ENCODE results near the gene NOL12.

NOL12 gene

DNA sequence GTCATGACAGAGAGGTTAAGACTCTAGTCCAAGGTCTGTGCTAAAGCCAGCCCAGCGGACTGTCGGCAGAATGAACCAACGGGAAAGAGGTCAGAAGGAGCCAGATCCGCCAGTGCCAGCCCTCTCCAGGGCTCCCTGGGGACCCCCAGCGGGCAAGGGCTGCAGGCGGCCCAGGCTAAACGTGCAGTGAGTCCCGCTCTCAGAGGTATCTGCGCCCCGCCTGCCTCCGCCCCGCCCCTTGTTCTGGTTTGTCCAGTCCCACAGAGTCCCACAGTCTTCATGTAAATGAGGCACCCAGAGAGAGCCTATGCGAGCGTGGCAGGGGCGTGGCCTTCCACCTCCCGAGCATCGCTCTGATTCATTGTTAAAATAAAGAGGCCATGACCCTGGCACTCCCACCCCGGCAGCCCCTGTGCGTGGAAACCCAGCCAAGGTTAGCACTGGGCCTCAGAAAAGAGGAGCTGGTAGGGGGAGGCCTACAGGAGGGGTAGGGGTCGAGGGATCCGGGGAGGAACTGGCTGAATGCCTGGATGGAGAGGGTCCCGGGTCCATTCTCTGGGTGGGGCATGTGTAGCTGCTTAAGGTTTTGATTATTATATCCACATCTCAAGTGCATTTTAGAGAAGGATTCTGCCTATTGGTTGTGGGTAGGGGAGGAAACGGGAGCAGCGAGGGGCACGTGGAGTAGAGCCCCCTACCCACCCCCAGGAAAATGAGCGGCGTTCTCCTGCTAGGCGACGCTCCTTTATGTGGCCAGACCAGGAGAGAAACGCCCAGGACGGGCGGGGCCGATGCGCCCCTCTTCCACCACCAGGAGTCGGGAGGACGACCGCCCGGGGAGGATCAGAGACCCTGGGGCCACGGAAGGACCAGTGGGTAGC lies 10.8 kb downstream of the NOL12 start, which contains the start of gene TRIOBP:
Gene TRIOBP (plus strand): TSS at position 392 of the 881 bp plus-strand sequence. CDS start 4,318 bp downstream, outside the sequence.
- TF ChIP-seq, protein P1, sequence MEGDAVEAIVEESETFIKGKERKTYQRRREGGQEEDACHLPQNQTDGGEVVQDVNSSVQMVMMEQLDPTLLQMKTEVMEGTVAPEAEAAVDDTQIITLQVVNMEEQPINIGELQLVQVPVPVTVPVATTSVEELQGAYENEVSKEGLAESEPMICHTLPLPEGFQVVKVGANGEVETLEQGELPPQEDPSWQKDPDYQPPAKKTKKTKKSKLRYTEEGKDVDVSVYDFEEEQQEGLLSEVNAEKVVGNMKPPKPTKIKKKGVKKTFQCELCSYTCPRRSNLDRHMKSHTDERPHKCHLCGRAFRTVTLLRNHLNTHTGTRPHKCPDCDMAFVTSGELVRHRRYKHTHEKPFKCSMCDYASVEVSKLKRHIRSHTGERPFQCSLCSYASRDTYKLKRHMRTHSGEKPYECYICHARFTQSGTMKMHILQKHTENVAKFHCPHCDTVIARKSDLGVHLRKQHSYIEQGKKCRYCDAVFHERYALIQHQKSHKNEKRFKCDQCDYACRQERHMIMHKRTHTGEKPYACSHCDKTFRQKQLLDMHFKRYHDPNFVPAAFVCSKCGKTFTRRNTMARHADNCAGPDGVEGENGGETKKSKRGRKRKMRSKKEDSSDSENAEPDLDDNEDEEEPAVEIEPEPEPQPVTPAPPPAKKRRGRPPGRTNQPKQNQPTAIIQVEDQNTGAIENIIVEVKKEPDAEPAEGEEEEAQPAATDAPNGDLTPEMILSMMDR (IDR thresholded peaks at IDR 0.05; ENCODE audit: low read length) = peak; percentile 43
- no peak for TF ChIP-seq EZH2phosphoT487 (IDR thresholded peaks at IDR 0.05; ENCODE audit: low read length)
- Histone ChIP-seq H3F3A (ENCODE audit: insufficient read depth, low read length) (0 out of 2 replicates have a peak, but pooled peaks cover 6% of the 10 kb centered on the region), H3K9me3 (replicated peaks; ENCODE audit: insufficient read depth, low read length) (no peaks in the 10 kb centered on the region), H3K4me3 (ENCODE audit: low read length) (peak within 1 kb of the TSS; percentile 9; the same call in 1 of the 2 replicates), H3K9me2 (replicated peaks; ENCODE audit: insufficient read depth, low read length) (no peaks in the 10 kb centered on the region), H3K27me3 (replicated peaks; ENCODE audit: insufficient read depth, low read length) (no peaks in the 10 kb centered on the region), H3K36me3 (replicated peaks; ENCODE audit: insufficient read depth, low read length) (no peaks in the 10 kb centered on the region), H3K79me2 (ENCODE audit: low read length) (no peaks in the 10 kb centered on the region), H2AFZ (ENCODE audit: low read length) (no peak within 1 kb of the TSS), H3K27ac (ENCODE audit: low read length) (no peak within 1 kb of the TSS), H3K4me2 (ENCODE audit: low read depth, low read length) (peak within 1 kb of the TSS; percentile 73), H4K20me1 (ENCODE audit: insufficient read depth, low read length) (no peaks in the 10 kb centered on the region), H3K4me1 (ENCODE audit: low read length) (no peaks in the 10 kb centered on the region), H3K9ac (ENCODE audit: low read length) (no peak within 1 kb of the TSS)
- peak; percentile 95 for DNase-seq

DNA sequence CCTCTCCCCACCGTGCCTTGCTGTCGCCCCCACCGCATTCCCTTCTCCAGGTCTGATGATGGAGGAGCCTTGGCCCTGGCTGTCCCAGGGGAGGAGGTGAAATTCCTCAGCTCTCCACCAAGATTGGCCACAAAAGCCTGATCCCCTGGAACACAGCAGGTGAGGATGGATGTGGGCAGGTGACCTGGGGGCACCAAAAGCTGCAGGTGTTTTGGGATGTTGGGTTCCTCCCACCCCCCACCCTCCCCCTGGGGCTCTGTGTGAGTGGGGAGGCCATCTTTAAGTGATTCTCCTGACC lies 11.3 kb downstream of the NOL12 start:
- no peaks in the 10 kb centered on the region for H3K36me3 ChIP-seq (replicated peaks; ENCODE audit: insufficient read depth, low read length)
- H3K4me2 ChIP-seq (ENCODE audit: low read depth, low read length) = 0 out of 2 replicates have a peak overlapping the region, but pooled peaks have one; percentile 70
- H3K4me1 ChIP-seq (ENCODE audit: low read length) = no peaks in the 10 kb centered on the region
- no peak overlapping the region for H2AFZ ChIP-seq (ENCODE audit: low read length)
- H3K27ac ChIP-seq (ENCODE audit: low read length) = no peak overlapping the region
- H3K9me2 ChIP-seq (replicated peaks; ENCODE audit: insufficient read depth, low read length) = no peaks in the 10 kb centered on the region
- no peak overlapping the region for H3K4me3 ChIP-seq (ENCODE audit: low read length)
- H3K9ac ChIP-seq (ENCODE audit: low read length) = no peak overlapping the region
- DNase-seq = no peak
- TF ChIP-seq, protein P1 (IDR thresholded peaks at IDR 0.05; ENCODE audit: low read length) = no peak
- TF ChIP-seq EZH2phosphoT487 (IDR thresholded peaks at IDR 0.05; ENCODE audit: low read length) (no peak), EZH2 (optimal IDR thresholded peaks at IDR 0.05; ENCODE audit: low read depth, low read length) (no peak)
- H3K9me3 ChIP-seq (replicated peaks; ENCODE audit: insufficient read depth, low read length) = no peaks in the 10 kb centered on the region
- H3K79me2 ChIP-seq (ENCODE audit: low read length) = no peaks in the 10 kb centered on the region
- H3K27me3 ChIP-seq (replicated peaks; ENCODE audit: insufficient read depth, low read length) = no peaks in the 10 kb centered on the region
- 0 out of 2 replicates have a peak, but pooled peaks cover 6% of the 10 kb centered on the region for H3F3A ChIP-seq (ENCODE audit: insufficient read depth, low read length)
- no peaks in the 10 kb centered on the region for H4K20me1 ChIP-seq (ENCODE audit: insufficient read depth, low read length)

DNA sequence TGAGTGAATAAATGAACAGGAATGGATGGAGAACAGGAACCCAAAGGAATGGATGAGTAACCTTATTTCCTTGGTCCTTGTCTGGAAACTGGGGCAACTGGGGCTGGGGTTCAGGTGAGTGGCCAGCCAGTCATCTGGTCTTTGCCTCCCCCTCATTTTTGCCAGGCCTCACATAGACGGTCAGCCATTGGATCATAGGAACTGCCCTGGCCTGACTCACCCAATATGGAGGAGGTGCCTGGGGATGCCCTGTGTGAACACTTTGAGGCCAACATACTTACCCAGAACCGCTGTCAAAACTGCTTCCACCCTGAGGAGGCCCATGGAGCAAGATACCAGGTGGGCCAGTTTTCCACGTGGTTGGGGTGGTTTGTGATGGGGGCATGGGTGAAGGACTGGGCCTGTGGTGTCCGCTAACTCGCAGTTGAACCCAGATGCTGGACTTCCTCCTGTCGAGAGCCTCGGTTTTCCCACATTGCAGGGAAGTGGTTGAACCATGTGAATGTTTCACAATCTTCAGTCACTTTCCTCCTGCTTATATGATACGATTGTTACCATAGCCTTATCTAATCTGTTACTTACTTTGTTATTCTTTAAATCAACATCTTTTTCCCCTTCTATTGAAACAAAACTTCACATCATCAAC lies 15.1 kb downstream of the NOL12 start:
- H4K20me1 ChIP-seq (ENCODE audit: insufficient read depth, low read length) = no peaks in the 10 kb centered on the region
- H3K9ac ChIP-seq (ENCODE audit: low read length) = no peak overlapping the region
- no peaks in the 10 kb centered on the region for H3K27me3 ChIP-seq (replicated peaks; ENCODE audit: insufficient read depth, low read length)
- no peaks in the 10 kb centered on the region for H3K36me3 ChIP-seq (replicated peaks; ENCODE audit: insufficient read depth, low read length)
- TF ChIP-seq, protein P1 (IDR thresholded peaks at IDR 0.05; ENCODE audit: low read length) = no peak
- TF ChIP-seq EZH2 (optimal IDR thresholded peaks at IDR 0.05; ENCODE audit: low read depth, low read length) (no peak), EZH2phosphoT487 (IDR thresholded peaks at IDR 0.05; ENCODE audit: low read length) (no peak)
- no peak overlapping the region for H3K27ac ChIP-seq (ENCODE audit: low read length)
- no peaks in the 10 kb centered on the region for H3F3A ChIP-seq (ENCODE audit: insufficient read depth, low read length)
- H3K79me2 ChIP-seq (ENCODE audit: low read length) = no peaks in the 10 kb centered on the region
- no peak overlapping the region for H3K4me3 ChIP-seq (ENCODE audit: low read length)
- no peak overlapping the region for H2AFZ ChIP-seq (ENCODE audit: low read length)
- H3K9me2 ChIP-seq (replicated peaks; ENCODE audit: insufficient read depth, low read length) = no peaks in the 10 kb centered on the region
- H3K4me2 ChIP-seq (ENCODE audit: low read depth, low read length) = no peak overlapping the region
- no peaks in the 10 kb centered on the region for H3K9me3 ChIP-seq (replicated peaks; ENCODE audit: insufficient read depth, low read length)
- no peaks in the 10 kb centered on the region for H3K4me1 ChIP-seq (ENCODE audit: low read length)
- DNase-seq = no peak

All from MM.1S (cell line).